ENCODE results near the gene SFT2D2.
"Not testable (repeated sequence)": the region's sequence is repeated elsewhere in the genome, so short reads cannot be mapped to it uniquely, and the experiment has no call there.

SFT2D2 gene

DNA sequence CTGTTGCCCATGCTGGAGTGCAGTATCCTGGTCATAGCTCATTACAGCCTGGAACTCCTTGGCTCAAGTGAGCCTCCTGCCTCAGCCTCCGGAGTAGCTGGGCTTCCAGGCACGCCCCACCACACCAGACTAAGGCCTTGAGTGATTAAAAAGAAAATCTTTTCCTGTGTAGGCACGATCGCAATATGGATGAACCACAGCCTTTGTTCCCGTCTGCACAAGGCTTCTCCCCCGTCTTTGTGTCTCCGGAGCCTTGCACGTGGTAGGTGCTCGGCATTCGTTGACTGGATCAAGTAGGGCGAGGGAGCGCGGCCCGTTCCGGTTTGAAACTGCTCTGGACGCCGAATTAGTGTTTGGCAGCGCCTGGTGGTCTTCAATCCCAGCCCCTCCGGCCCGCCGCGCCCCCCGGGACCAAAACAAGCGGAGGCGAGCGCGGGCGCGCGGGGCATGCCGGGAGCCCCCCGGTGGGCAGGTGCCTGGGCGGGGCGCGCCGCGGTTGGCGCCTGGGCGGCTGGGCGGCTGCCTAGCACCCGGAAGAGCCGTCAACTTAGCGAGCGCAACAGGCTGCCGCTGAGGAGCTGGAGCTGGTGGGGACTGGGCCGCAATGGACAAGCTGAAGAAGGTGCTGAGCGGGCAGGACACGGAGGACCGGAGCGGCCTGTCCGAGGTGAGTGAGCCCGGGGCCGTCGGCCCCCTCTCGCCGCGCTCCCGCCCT, at the start of gene SFT2D2:
Gene SFT2D2 (plus strand): TSS at position 529 of the 715 bp plus-strand sequence. CDS start 76 bp downstream, at position 605.
- Histone ChIP-seq H3K9me3 (ENCODE audit: control insufficient read depth, low read length) (peaks cover 5% of the 10 kb centered on the region), H3K27me3 (replicated peaks; ENCODE audit: control insufficient read depth, insufficient read depth, low read length) (no peaks in the 10 kb centered on the region), H3K4me3 (ENCODE audit: low read length) (peak within 1 kb of the TSS; percentile 90), H3K9ac (ENCODE audit: low read length) (peak within 1 kb of the TSS; percentile 95), H3K4me1 (ENCODE audit: control insufficient read depth, insufficient read depth, low read length) (peaks cover 34% of the 10 kb centered on the region), H3K36me3 (ENCODE audit: control insufficient read depth, insufficient read depth, low read length, severe bottlenecking) (no peaks in the 10 kb centered on the region)
- peak; percentile 84 for DNase-seq (ENCODE audit: low read depth)

DNA sequence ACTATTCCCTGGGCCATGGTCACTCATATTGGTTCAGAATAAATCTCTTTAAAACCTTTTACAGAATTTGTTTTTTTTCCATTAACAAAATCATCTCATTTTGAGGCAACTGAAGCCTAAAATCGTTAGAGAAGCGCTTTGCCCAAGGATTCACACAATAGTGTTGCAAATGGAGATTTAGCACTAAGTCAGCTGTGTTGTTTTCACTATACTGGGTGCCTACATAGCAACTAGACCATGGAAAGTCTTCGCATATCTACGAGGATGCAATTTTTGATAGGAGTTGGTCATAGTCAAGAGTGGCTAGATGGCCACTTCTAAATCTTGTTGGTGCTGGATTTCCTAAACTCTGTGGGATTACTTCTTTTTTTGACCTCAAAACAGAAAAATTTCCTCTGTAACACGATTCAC, 47.6 kb upstream of the SFT2D2 start:
- Histone ChIP-seq H3K9me3 (ENCODE audit: control insufficient read depth, low read length) (no peaks in the 10 kb centered on the region), H3K36me3 (ENCODE audit: control insufficient read depth, insufficient read depth, low read length, severe bottlenecking) (no peaks in the 10 kb centered on the region), H3K4me1 (ENCODE audit: control insufficient read depth, insufficient read depth, low read length) (peaks cover 8% of the 10 kb centered on the region), H3K4me3 (ENCODE audit: low read length) (peak overlapping the region; percentile 98), H3K27me3 (replicated peaks; ENCODE audit: control insufficient read depth, insufficient read depth, low read length) (no peaks in the 10 kb centered on the region), H3K9ac (ENCODE audit: low read length) (peak overlapping the region; percentile 97)
- DNase-seq (ENCODE audit: low read depth): no peak

DNA sequence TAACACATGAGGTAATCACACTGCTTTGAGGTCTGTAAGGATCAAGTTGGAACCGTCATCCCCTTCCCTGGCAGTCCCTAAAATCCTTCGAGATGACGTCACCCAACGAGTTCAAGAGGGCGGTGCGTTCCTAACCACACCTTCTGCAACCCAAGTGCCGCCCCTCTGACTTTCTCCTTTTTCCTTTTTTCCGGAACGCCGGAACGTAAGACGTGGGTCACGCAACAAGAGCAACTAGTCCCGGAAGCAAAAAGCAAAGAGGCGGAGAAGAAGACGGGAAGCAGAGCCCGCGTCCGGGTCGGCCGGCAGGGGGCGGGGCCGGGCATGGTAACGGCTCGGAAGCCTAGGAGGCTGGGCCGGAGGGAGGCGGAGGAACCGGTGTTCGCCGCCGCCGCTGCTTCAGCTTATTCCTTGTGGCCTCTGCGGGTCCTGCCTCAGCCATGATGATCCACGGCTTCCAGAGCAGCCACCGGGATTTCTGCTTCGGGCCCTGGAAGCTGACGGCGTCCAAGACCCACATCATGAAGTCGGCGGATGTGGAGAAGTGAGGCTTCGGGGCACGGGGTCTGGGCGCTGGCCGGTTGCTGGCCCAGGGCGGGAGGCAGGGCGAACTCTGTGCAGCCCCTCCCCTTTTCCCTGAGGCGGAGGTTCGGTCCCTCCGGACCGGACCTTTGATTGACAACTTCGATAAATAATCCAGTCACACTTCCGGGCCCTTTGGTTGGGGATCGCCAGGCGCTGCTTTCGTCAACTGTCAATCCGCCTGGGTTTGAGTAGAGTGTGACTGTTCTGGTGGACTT, 47.0 kb upstream of the SFT2D2 start, which contains the start of gene TIPRL:
Gene TIPRL (plus strand): TSS at position 325 of the 800 bp plus-strand sequence. CDS start 116 bp downstream, at position 441.
- Histone ChIP-seq H3K4me3 (ENCODE audit: low read length) (peak within 1 kb of the TSS; percentile 98), H3K9ac (ENCODE audit: low read length) (peak within 1 kb of the TSS; percentile 97), H3K36me3 (ENCODE audit: control insufficient read depth, insufficient read depth, low read length, severe bottlenecking) (peaks cover 2% of the 10 kb centered on the region), H3K4me1 (ENCODE audit: control insufficient read depth, insufficient read depth, low read length) (peaks cover 8% of the 10 kb centered on the region), H3K27me3 (replicated peaks; ENCODE audit: control insufficient read depth, insufficient read depth, low read length) (no peaks in the 10 kb centered on the region), H3K9me3 (ENCODE audit: control insufficient read depth, low read length) (no peaks in the 10 kb centered on the region)
- DNase-seq (ENCODE audit: low read depth): peak; percentile 98

DNA sequence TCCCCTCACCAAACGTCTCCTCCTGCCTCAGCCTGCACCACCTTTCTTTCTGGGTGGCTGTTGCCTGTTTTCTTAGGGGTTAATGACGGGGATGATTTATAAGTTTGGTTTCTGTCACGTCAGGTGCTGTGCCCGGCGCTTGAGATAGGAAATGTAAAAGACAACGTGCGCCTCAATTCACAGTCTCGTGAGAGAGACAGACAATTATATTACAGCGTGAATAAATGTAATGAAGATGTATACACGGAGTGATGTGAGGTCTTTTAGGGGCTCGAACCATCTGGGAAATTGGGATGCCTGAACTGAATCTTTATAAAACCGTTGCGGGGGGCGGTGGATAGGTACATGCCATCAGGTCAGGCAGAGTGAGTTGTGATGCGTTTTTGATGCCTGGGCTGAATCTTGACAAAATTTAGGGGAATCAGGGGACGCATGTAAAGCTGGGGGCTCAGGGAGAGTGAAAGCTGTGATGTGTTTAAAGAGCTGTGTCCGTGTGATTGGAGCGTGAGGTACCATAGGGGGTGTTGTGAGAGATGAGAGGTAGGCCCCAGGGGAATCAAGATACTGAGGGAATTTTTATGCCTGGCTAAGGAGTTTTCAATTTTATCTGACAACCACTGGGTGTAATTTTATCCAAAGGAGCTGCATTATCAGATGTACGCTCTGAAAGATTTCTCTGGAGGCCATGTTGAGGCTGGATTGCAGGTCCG, 46.2 kb upstream of the SFT2D2 start:
- H3K27me3 ChIP-seq (replicated peaks; ENCODE audit: control insufficient read depth, insufficient read depth, low read length): no peaks in the 10 kb centered on the region
- H3K36me3 ChIP-seq (ENCODE audit: control insufficient read depth, insufficient read depth, low read length, severe bottlenecking): peaks cover 5% of the 10 kb centered on the region
- H3K4me3 ChIP-seq (ENCODE audit: low read length): peak overlapping the region; percentile 98
- H3K4me1 ChIP-seq (ENCODE audit: control insufficient read depth, insufficient read depth, low read length): peaks cover 8% of the 10 kb centered on the region
- H3K9me3 ChIP-seq (ENCODE audit: control insufficient read depth, low read length): no peaks in the 10 kb centered on the region
- peak overlapping the region; percentile 97 for H3K9ac ChIP-seq (ENCODE audit: low read length)
- peak; percentile 66 for DNase-seq (ENCODE audit: low read depth)

DNA sequence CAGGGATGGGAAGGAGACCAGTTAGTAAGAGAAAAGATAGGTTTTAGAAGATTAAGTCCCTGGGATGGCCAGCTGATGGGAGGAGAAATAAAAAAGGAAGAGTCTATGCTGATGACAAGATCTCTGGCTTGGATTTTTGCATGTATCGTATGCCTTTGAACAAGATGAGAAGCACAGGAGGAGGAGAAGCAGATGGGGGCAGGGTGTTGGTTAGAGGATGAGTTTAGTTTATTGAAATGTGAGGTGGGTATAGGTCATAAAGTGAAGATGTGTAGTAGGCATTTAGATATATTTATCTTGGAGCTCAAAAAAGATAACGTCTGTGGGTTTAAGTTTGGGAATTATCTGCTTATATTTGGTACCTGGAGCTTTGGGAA, 45.7 kb upstream of the SFT2D2 start:
- no peak for DNase-seq (ENCODE audit: low read depth)
- Histone ChIP-seq H3K4me1 (ENCODE audit: control insufficient read depth, insufficient read depth, low read length) (peaks cover 8% of the 10 kb centered on the region), H3K9me3 (ENCODE audit: control insufficient read depth, low read length) (no peaks in the 10 kb centered on the region), H3K36me3 (ENCODE audit: control insufficient read depth, insufficient read depth, low read length, severe bottlenecking) (peaks cover 5% of the 10 kb centered on the region), H3K27me3 (replicated peaks; ENCODE audit: control insufficient read depth, insufficient read depth, low read length) (no peaks in the 10 kb centered on the region), H3K9ac (ENCODE audit: low read length) (peak overlapping the region; percentile 97), H3K4me3 (ENCODE audit: low read length) (peak overlapping the region; percentile 98)

DNA sequence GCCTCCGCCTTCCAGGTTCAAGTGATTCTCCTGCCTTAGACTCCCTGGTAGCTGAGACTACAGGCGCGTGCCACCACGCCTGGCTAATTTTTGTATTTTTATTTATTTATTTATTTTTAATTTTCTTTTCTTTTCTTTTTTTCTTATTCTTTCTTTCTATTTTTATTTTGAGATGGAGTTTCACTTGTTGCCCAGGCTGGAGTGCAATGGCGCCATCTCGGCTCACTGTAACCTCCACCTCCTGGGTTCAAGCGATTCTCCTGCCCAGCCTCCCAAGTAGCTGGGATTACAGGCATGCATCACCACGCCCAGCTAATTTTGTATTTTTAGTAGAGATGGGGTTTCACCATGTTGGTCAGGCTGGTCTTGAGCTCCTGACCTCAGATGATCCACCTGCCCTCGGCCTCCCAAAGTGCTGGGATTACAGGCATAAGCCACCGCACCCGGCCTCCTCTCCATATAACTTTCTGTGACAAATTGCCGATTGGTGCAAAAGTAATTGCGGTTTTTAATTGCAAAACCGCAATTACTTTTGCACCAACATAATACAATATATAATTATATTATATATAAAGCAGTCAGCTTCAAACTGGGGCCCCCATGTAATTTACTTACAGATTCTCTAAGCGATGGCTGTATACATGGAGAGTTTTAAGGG, 44.6 kb upstream of the SFT2D2 start:
- H3K9me3 ChIP-seq (ENCODE audit: control insufficient read depth, low read length); H3K4me3 ChIP-seq (ENCODE audit: low read length); DNase-seq (ENCODE audit: low read depth): not testable (repeated sequence)

DNA sequence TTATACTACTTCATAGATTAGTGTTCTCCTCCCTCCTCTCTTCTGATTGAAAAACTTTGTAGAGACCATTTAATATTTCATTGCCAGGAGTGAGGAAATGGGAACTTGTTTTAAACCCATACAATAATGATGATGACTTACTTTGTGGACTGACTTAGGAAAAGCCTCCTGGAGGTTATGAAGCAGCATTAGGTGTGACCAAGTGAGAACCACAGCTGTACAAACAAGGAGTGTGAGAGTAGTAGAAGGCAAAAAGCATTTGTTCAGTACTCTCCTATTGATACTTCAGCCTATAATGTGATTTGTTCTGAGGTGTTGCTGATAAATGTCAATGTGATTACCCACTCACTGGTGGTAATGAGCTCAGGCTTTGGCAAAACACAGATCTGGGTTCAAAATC, 38.6 kb upstream of the SFT2D2 start:
- Histone ChIP-seq H3K4me1 (ENCODE audit: control insufficient read depth, insufficient read depth, low read length) (no peaks in the 10 kb centered on the region), H3K9me3 (ENCODE audit: control insufficient read depth, low read length) (no peaks in the 10 kb centered on the region), H3K4me3 (ENCODE audit: low read length) (no peak overlapping the region), H3K27me3 (replicated peaks; ENCODE audit: control insufficient read depth, insufficient read depth, low read length) (no peaks in the 10 kb centered on the region), H3K9ac (ENCODE audit: low read length) (no peak overlapping the region), H3K36me3 (ENCODE audit: control insufficient read depth, insufficient read depth, low read length, severe bottlenecking) (peaks cover 38% of the 10 kb centered on the region)
- DNase-seq (ENCODE audit: low read depth): no peak

More for the DNA sequence above, 44.6 kb upstream of the SFT2D2 start:
- H3K9ac ChIP-seq (ENCODE audit: low read length); H3K4me1 ChIP-seq (ENCODE audit: control insufficient read depth, insufficient read depth, low read length); H3K27me3 ChIP-seq (replicated peaks; ENCODE audit: control insufficient read depth, insufficient read depth, low read length); H3K36me3 ChIP-seq (ENCODE audit: control insufficient read depth, insufficient read depth, low read length, severe bottlenecking): not testable (repeated sequence)

DNA sequence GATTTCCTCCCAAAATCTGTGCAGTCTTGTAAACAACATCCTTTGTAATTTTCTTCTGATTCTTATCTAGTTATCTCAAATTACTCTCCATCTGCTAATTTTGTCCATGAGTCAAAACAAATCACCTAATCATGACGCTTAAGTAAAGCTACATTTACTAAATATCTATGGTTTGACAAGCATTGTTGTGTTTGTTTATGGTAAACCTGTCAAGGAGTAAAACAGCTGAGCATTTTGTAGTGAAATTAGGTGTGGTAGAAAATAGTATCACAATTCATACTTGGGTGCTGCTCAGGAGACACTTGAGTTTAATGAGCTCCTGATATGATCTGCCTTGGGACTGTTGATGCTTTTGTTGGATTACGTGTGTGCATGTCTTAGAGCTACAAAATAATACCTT, 35.4 kb upstream of the SFT2D2 start:
- H3K9me3 ChIP-seq (ENCODE audit: control insufficient read depth, low read length): no peaks in the 10 kb centered on the region
- DNase-seq (ENCODE audit: low read depth): no peak
- H3K36me3 ChIP-seq (ENCODE audit: control insufficient read depth, insufficient read depth, low read length, severe bottlenecking): peaks cover 42% of the 10 kb centered on the region
- H3K27me3 ChIP-seq (replicated peaks; ENCODE audit: control insufficient read depth, insufficient read depth, low read length): no peaks in the 10 kb centered on the region
- H3K4me1 ChIP-seq (ENCODE audit: control insufficient read depth, insufficient read depth, low read length): peaks cover 3% of the 10 kb centered on the region
- no peak overlapping the region for H3K9ac ChIP-seq (ENCODE audit: low read length)
- no peak overlapping the region for H3K4me3 ChIP-seq (ENCODE audit: low read length)

DNA sequence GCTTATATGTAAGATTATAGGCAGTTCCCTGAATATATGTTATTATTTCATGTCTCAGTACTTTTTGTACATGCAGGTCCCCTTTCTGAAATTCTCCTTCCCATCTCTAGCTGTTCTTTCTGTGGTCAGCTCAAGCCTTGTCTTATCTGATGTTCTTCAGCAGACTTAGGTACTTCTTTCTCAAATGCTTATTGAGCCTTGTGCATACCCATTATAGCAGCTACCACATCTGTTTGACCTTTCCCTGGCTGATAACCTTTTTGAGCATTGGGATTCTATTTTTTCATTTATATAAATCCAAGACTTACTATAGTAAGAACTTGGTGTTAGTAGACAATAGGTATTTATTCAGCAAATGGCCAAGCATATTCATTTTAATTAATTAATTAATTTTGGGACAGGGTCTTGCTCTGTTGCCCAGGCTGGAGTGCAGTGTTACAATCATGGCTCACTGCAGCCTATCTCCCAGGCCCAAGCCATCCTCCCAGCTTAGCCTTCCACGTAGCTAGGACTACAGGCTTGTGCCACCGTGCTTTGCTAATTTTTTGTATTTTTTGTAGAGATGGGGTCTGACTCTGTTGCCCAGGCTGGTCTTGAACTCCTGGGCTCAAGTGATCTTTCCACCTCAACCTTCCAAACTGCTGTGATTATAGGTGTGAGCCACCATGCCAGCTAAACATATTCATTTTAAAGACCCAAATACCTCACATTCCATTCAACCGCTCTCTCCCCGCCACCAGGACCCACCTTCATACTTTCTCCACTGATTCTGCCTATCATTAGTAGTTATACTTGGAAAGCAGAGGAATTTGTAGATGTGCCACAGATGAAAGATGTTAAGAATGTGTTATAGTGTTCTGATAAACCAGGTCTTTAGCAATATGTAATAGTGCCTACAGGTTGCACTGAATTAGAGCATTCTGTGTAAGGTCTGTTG, 30.3 kb upstream of the SFT2D2 start:
- Histone ChIP-seq H3K4me1 (ENCODE audit: control insufficient read depth, insufficient read depth, low read length) (peaks cover 3% of the 10 kb centered on the region), H3K9ac (ENCODE audit: low read length) (no peak overlapping the region), H3K27me3 (replicated peaks; ENCODE audit: control insufficient read depth, insufficient read depth, low read length) (no peaks in the 10 kb centered on the region), H3K4me3 (ENCODE audit: low read length) (no peak overlapping the region), H3K9me3 (ENCODE audit: control insufficient read depth, low read length) (no peaks in the 10 kb centered on the region), H3K36me3 (ENCODE audit: control insufficient read depth, insufficient read depth, low read length, severe bottlenecking) (peaks cover 54% of the 10 kb centered on the region)
- no peak for DNase-seq (ENCODE audit: low read depth)

DNA sequence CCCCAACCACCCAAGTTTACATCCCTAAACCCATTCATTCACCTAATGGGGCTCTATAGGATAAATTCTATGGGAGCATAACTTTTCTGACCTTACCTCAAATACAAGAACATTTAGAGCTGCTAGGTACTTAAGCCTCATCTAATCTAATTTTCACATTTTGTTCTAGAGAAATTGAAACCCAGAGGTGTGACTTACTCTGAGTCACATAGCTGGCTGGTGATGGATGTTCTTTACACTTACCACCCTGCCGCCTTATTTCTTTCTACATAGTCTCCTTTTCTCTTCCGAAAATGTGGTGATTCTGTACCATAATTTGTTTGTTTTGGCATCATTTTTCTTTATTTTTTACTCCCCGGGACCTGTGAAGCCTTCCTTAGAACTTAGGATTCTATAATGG, 26.7 kb upstream of the SFT2D2 start:
- Histone ChIP-seq H3K4me3 (ENCODE audit: low read length) (no peak overlapping the region), H3K9ac (ENCODE audit: low read length) (no peak overlapping the region), H3K27me3 (replicated peaks; ENCODE audit: control insufficient read depth, insufficient read depth, low read length) (no peaks in the 10 kb centered on the region), H3K4me1 (ENCODE audit: control insufficient read depth, insufficient read depth, low read length) (peaks cover 22% of the 10 kb centered on the region), H3K9me3 (ENCODE audit: control insufficient read depth, low read length) (no peaks in the 10 kb centered on the region), H3K36me3 (ENCODE audit: control insufficient read depth, insufficient read depth, low read length, severe bottlenecking) (peaks cover 53% of the 10 kb centered on the region)
- DNase-seq (ENCODE audit: low read depth): no peak
